Small intestine (tissue), 7 donors: ENCODE data around the gene TCOF1. TPM values are rescaled to one million over a fixed set of nuclear protein-coding genes. Genes with fewer than 3 reads are reported as not detected.

Experiments
- DNase-seq, 2 donors: peaks; one replicate each; pipeline versions ENCODE4 v3.0.0 to v3.0.0-alpha.2; 2013
- FAIRE-seq: peaks from 2 replicates; lab custom pipeline; 2012; peaks lifted over from hg19 to GRCh38; lab: Jason Lieb, UNC
- H3K27ac ChIP-seq, 3 donors: one replicate each; pipeline ENCODE4 v1.5.1; 2013; ENCODE audit warnings: low read length in 2 of 3, mild to moderate bottlenecking in 2 of 3, control low read depth in 1 of 3, inconsistent platforms in 1 of 3, low read depth in 1 of 3, moderate library complexity in 1 of 3
- H3K27me3 ChIP-seq, 3 donors: one replicate each; pipeline ENCODE4 v1.6.1; 2013; ENCODE audit warnings: low read length in 3 of 3, inconsistent platforms in 1 of 3; ENCODE audit not compliant: control insufficient read depth in 3 of 3, insufficient read depth in 3 of 3
- H3K36me3 ChIP-seq, 3 donors: one replicate each; pipeline ENCODE4 v1.6.1; 2013; ENCODE audit warnings: low read length in 3 of 3, inconsistent platforms in 1 of 3, low read depth in 1 of 3, mild to moderate bottlenecking in 1 of 3, moderate library complexity in 1 of 3; ENCODE audit not compliant: control insufficient read depth in 3 of 3, insufficient read depth in 2 of 3
- H3K4me1 ChIP-seq, 3 donors: one replicate each; pipeline ENCODE4 v1.6.1; 2013; ENCODE audit warnings: low read length in 2 of 3, inconsistent platforms in 1 of 3, low read depth in 1 of 3, mild to moderate bottlenecking in 1 of 3, moderate library complexity in 1 of 3; ENCODE audit not compliant: control insufficient read depth in 3 of 3, insufficient read depth in 2 of 3
- H3K4me3 ChIP-seq, 3 donors: one replicate each; pipeline ENCODE4 v1.5.1; 2013; ENCODE audit warnings: low read length in 3 of 3, control low read depth in 1 of 3, inconsistent platforms in 1 of 3, low read depth in 1 of 3, mild to moderate bottlenecking in 1 of 3, moderate library complexity in 1 of 3
- H3K9me3 ChIP-seq, 2 donors: one replicate each; pipeline ENCODE4 v1.6.1; 2013; ENCODE audit warnings: low read depth in 1 of 2, low read length in 1 of 2; ENCODE audit not compliant: control insufficient read depth in 2 of 2, insufficient read depth in 1 of 2
- WGBS, 3 donors: extraction: QIAGEN DNeasy Blood & Tissue Kit; methylation state at CpG; one replicate each; pipeline ENCODE4 v1.1.7; 2013; 5-methylcytosine and 5-hydroxymethylcytosine counted together
- polyA plus RNA-seq, 4 donors: library from polyadenylated mRNA; stranded (reverse) in 3 of 4; unstranded in 1 of 4; fragments of 200-250 nt in 3 of 4; fragments of 120-200 nt in 1 of 4; gene quantifications; one replicate each; pipeline versions ENCODE4 v1.2.1 to v1.2.3, GENCODE V29; 2013
- donor health status: healthy with polysubstance abuse.
- donor health status: control.
- donor health status: control.
- donor health status: Bipolar disorder and iron deficiency.
- donor health status: healthy.

The TCOF1 gene
- polyA plus RNA-seq, 4 donors, result 18.3 to 29.7 (median 20.6) TPM

DNA sequence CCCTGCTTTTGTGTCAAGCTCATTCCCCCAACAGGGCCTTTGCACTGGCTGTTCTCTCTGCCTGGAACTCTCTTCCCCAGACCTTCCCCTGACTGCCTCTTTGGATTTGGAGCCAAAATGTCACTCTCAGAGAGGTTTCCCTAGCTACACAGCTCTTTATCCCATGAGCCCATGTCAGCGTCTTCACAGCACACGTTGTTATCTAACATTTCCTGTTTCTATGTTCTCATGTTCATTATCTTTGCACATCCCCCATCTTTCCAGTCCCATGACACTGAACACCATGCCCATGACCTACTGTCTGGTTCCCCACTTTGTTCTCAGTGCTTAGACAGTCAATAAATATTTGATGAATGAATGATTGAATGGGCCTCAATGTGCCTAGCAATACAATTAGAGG is 28.5 kb upstream of the TCOF1 start:
- no peaks in the 10 kb centered on the region for H3K27me3 ChIP-seq
- H3K4me1 ChIP-seq, result no peaks in the 10 kb centered on the region
- no peaks in the 10 kb centered on the region for H3K9me3 ChIP-seq
- FAIRE-seq, result no peak
- H3K36me3 ChIP-seq, result no peaks in the 10 kb centered on the region
- 52 to 66% (median 57%) methylated on average over 2 of the region's 2 CpGs for WGBS, 3 donors
- no peak overlapping the region for H3K4me3 ChIP-seq
- no peak overlapping the region for H3K27ac ChIP-seq
- DNase-seq, result no peak

DNA sequence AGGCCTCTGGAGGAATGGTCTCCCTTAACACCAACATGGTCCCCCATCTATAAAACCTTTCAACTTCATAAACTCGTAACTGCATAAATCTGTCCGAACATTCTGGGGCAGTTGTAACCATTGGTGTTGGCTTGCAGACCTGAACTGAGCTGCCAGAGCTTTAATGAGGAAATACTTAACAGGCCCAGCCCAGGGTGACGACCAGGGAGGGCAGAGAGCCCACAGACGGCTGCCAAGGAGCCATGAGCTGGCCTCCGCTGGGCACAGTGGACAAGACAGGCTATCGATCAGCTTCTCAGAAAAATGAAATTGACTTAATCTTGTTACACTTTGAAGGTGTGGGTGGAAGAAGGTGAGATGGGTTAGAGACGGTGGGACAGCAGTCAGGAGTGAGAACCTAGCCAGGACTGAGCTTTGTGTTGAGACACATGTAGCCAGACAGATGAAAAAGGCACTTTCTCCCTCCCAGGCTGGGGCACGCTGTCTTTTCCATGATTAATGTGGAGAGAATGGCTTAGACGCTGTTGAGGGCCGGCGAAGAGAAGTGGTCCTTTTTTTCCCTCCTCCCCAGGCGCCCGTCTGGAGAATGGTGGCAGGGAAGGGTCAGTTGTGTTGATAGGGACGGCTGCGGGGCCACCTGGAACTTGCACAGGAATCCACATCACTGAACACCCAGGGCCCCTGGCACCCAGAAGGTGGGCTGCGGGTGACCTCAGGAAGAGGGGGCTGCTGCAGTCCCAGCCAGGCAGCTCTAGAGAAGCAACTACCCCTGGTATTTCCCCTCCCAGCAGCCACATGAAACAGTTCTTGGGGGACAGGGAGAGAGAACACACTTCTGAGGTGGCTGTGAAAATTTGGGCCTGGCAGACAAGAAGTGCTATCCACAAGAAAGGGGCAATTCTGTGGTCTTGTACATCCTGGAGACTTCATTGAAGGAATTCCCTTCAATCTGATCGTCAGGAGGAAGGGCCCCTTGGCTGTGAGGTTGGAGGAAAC is 27.3 kb upstream of the TCOF1 start:
- H3K9me3 ChIP-seq, result no peaks in the 10 kb centered on the region
- no peaks in the 10 kb centered on the region for H3K4me1 ChIP-seq
- DNase-seq (no peak), FAIRE-seq (no peak)
- H3K36me3 ChIP-seq, result no peaks in the 10 kb centered on the region
- no peaks in the 10 kb centered on the region for H3K27me3 ChIP-seq
- H3K4me3 ChIP-seq, result no peak overlapping the region
- no peak overlapping the region for H3K27ac ChIP-seq
- WGBS, 3 donors, result 82 to 87% (median 83%) methylated on average over 15 to 17 of the region's 17 CpGs

DNA sequence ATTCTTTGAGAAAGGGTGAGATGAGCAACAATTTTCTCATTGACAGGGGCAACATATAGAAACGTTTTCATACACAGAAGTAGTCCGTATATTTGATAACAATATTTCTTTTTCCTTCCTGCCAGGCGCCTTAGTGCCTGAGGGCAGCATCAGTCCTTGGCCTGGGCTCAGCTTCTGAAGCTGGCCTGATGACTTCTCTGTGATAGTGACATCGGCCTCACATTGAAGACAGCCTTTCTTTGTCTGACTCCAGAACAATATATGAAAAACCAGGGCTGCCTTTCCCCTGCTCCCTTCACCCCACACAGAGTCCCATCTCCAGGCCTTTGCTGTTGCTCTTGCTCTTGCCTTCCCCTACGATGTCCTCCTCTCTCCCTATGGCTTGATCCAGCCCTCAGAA is 24.1 kb upstream of the TCOF1 start:
- FAIRE-seq (no peak), DNase-seq (no peak)
- H3K9me3 ChIP-seq, result no peaks in the 10 kb centered on the region
- no peaks in the 10 kb centered on the region for H3K36me3 ChIP-seq
- peaks cover 0 to 4% (median 0%) of the 10 kb centered on the region in 3 donors for H3K4me1 ChIP-seq
- H3K27me3 ChIP-seq, result no peaks in the 10 kb centered on the region
- WGBS, 3 donors, result 76 to 84% (median 79%) methylated on average over 5 of the region's 5 CpGs
- H3K4me3 ChIP-seq, result no peak overlapping the region
- H3K27ac ChIP-seq, result no peak overlapping the region

GRCh38 chr5:150335778-150336177 is 21.7 kb upstream of the TCOF1 start:
- WGBS, 3 donors, result 69 to 82% (median 76%) methylated on average over 4 of the region's 4 CpGs
- H3K4me3 ChIP-seq, result no peak overlapping the region
- DNase-seq (no peak), FAIRE-seq (no peak)
- no peaks in the 10 kb centered on the region for H3K27me3 ChIP-seq
- H3K27ac ChIP-seq, result no peak overlapping the region
- no peaks in the 10 kb centered on the region for H3K9me3 ChIP-seq
- H3K36me3 ChIP-seq, result no peaks in the 10 kb centered on the region
- H3K4me1 ChIP-seq, result peaks cover 0 to 4% (median 0%) of the 10 kb centered on the region in 3 donors

GRCh38 chr5:150338546-150338945 is 19.0 kb upstream of the TCOF1 start:
- no peak overlapping the region for H3K27ac ChIP-seq
- H3K4me3 ChIP-seq, result no peak overlapping the region
- H3K36me3 ChIP-seq, result no peaks in the 10 kb centered on the region
- H3K27me3 ChIP-seq, result no peaks in the 10 kb centered on the region
- H3K4me1 ChIP-seq, result peaks cover 0 to 4% (median 0%) of the 10 kb centered on the region in 3 donors
- 92 to 93% (median 93%) methylated on average over 11 of the region's 11 CpGs for WGBS, 3 donors
- no peaks in the 10 kb centered on the region for H3K9me3 ChIP-seq
- DNase-seq (no peak), FAIRE-seq (no peak)

- Histone ChIP-seq H3K4me3 (no peak overlapping the region), H3K9me3 (no peaks in the 10 kb centered on the region), H3K4me1 (peaks cover 0 to 4% (median 0%) of the 10 kb centered on the region in 3 donors), H3K36me3 (no peaks in the 10 kb centered on the region), H3K27ac (no peak overlapping the region), H3K27me3 (no peaks in the 10 kb centered on the region)
- DNase-seq (no peak), FAIRE-seq (no peak)
- 46 to 54% (median 50%) methylated on average over 5 of the region's 5 CpGs for whole genome bisulfite sequencing, 3 donors
Observed at GRCh38 chr5:150339165-150339564, 18.3 kb upstream of the TCOF1 start.

DNA sequence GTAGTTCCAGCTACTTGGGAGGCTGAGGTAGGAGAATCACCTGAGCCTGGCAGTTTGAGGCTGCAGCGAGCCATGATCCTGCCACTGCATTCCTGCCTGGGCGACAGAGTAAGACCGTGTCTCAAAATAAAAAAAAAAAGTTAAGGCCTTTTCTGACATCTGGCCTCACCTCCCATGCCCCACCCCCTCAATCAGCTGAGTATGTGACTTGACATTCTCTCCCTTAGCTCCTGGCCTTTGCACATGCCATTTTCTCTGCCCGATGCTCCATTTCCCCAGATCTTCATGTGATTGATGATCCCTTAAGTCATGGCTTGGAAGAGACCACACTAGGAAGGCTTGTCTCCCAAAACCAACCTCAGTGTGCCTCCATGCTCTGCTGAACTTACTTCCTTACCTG is 17.7 kb upstream of the TCOF1 start:
- Histone ChIP-seq H3K27me3 (no peaks in the 10 kb centered on the region), H3K4me3 (no peak overlapping the region), H3K9me3 (no peaks in the 10 kb centered on the region), H3K4me1 (peaks cover 0 to 4% (median 0%) of the 10 kb centered on the region in 3 donors), H3K27ac (no peak overlapping the region), H3K36me3 (no peaks in the 10 kb centered on the region)
- no peak for DNase-seq
- no peak for FAIRE-seq
- 90 to 94% (median 91%) methylated on average over 4 of the region's 4 CpGs for WGBS, 3 donors

DNA sequence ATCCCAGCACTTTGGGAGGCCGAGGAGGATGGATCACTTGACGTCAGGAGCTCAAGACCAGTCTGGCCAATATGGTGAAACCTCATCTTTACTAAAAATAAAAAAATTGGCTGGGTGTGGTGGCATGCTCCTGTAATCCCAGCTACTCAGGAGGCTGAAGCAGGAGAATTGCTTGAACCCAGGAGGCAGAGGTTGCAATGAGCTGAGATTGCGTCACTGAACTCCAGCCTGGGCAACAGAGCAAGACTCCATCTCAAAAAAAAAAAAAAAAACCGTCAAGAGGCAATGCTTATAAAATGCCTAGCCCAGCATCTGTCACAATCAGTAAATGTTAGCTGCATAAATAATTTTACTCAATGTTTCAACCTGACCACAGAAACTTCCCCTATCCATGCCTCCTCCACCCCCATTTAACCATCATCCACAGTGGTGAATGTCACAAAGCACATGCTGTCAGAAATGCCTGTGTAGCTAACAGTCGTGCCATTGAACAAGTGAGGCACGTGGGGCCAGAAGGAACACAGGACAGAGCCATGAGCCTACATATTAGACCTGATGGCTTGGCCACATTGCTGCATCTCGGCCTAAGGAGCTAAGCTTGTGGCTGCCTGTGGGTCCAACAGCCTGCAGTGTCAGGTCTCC is 16.8 kb upstream of the TCOF1 start:
- H3K9me3 ChIP-seq, result no peaks in the 10 kb centered on the region
- no peak overlapping the region for H3K27ac ChIP-seq
- no peaks in the 10 kb centered on the region for H3K27me3 ChIP-seq
- H3K4me3 ChIP-seq, result no peak overlapping the region
- FAIRE-seq (no peak), DNase-seq (no peak)
- H3K4me1 ChIP-seq, result peaks cover 0 to 4% (median 0%) of the 10 kb centered on the region in 3 donors
- no peaks in the 10 kb centered on the region for H3K36me3 ChIP-seq
- 72 to 82% (median 82%) methylated on average over 7 of the region's 7 CpGs for WGBS, 3 donors
